CD4-positive, alpha-beta T cell treated with Interleukin-4 for 4 hours (primary cell): ENCODE data around the gene PHLDB1.

Experiments
- DNase-seq: peaks from one replicate; pipeline ENCODE4 v3.0.0-alpha.2; 2020

The PHLDB1 gene

GRCh38 chr11:118690553-118691304, 83.3 kb downstream of the PHLDB1 start:
- DNase-seq, result no peak

- peak; percentile 92 for DNase-seq
Measured at GRCh38 chr11:118691926-118692830, 84.8 kb downstream of the PHLDB1 start.

GRCh38 chr11:118694185-118694584, 86.8 kb downstream of the PHLDB1 start:
- no peak for DNase-seq

- no peak for DNase-seq
Measured at GRCh38 chr11:118694771-118695170, 87.4 kb downstream of the PHLDB1 start.

GRCh38 chr11:118696673-118697226, 89.3 kb downstream of the PHLDB1 start:
- no peak for DNase-seq

GRCh38 chr11:118697346-118697745, 89.9 kb downstream of the PHLDB1 start:
- no peak for DNase-seq

GRCh38 chr11:118699506-118700220, 92.2 kb downstream of the PHLDB1 start:
- DNase-seq, result peak; percentile 87

- no peak for DNase-seq
Measured at GRCh38 chr11:118703563-118704106, 96.2 kb downstream of the PHLDB1 start.

- peak; percentile 62 for DNase-seq
Measured at GRCh38 chr11:118705111-118705741, 97.8 kb downstream of the PHLDB1 start.

GRCh38 chr11:118705791-118706545, 98.6 kb downstream of the PHLDB1 start:
- DNase-seq, result no peak

GRCh38 chr11:118706546-118706825, 99.1 kb downstream of the PHLDB1 start:
- no peak for DNase-seq
